Uterus (tissue), 2 donors: Measurements from ENCODE around the gene IL17RD.

Experiments used
- POLR2A ChIP-seq, 2 donors: fragments of 450-650 bp; IDR thresholded peaks; one replicate each; pipeline ENCODE4 v1.6.1; 2016; ENCODE audit warnings: antibody characterized with exemption in 2 of 2, mild to moderate bottlenecking in 1 of 2, moderate library complexity in 1 of 2
- TF ChIP-seq, protein P1 (sequence below), 4 experiments: fragments of 200-600 bp in 2 of 4; fragments of 450-650 bp in 2 of 4; sonication (generic) in 2 of 4; IDR thresholded peaks; one replicate each; pipeline ENCODE4 v1.5.1; 2016 to 2019; ENCODE audit warnings: antibody characterized with exemption in 4 of 4, mild to moderate bottlenecking in 2 of 4, moderate library complexity in 1 of 4

DNA sequence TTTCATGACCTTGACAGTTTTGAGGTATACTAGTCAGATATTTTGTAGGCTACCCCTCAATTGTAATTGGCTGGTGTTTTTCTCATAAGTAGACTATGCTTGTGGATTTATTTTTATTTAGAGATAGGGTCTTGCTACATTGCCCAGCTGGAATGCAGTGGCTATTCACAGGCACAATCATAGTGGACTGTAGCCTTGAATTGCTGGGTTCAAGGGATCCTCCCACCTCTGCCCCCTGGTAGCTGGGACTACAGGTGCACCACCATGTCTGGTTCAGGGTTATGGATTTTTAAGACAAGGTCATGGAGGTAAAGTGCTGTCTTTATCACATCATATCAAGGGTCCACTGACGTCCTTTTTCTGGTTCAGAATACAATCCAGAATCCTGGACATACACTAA is 10.9 kb upstream of the IL17RD start:
- TF ChIP-seq, protein P1, sequence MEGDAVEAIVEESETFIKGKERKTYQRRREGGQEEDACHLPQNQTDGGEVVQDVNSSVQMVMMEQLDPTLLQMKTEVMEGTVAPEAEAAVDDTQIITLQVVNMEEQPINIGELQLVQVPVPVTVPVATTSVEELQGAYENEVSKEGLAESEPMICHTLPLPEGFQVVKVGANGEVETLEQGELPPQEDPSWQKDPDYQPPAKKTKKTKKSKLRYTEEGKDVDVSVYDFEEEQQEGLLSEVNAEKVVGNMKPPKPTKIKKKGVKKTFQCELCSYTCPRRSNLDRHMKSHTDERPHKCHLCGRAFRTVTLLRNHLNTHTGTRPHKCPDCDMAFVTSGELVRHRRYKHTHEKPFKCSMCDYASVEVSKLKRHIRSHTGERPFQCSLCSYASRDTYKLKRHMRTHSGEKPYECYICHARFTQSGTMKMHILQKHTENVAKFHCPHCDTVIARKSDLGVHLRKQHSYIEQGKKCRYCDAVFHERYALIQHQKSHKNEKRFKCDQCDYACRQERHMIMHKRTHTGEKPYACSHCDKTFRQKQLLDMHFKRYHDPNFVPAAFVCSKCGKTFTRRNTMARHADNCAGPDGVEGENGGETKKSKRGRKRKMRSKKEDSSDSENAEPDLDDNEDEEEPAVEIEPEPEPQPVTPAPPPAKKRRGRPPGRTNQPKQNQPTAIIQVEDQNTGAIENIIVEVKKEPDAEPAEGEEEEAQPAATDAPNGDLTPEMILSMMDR (IDR thresholded peaks at IDR 0.05), result no peak
- no peak for TF ChIP-seq POLR2A (IDR thresholded peaks at IDR 0.05)
